ENCODE results near the gene RMND1. TPM values are rescaled to one million over a fixed set of nuclear protein-coding genes. Genes with fewer than 3 reads are reported as not detected.

The RMND1 gene
- total and polyA plus RNA-seq, 7 experiments from 2014 or later, result 7.6 to 21.5 (median 15.3) TPM

DNA sequence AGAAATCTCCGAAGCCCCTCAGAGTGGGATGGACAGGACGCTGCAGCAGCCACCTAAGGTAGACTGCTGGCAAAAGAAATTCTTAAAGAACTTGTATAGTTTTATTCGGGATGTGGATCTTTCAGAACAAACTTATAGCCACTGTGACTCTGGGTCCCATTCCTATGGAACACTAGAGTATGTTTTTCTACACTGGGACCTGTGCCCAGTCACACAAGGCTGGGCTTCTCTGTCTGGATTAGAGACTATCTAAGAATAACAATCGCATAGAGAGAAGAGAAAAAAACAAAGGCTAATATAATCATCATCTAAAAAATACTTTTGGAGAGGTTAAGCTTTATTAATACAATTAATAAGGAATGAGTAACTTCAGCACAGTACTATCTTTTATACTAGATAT lies 28.9 kb downstream of the RMND1 start:
- POLR2A ChIA-PET, result no interaction called here
- no peaks in the 10 kb centered on the region for H3K4me1 ChIP-seq (ENCODE audit: control insufficient read depth in 2 of 2, insufficient read depth in 2 of 2, low read length in 2 of 2)
- H3K27me3 ChIP-seq (ENCODE audit: control insufficient read depth in 2 of 2, insufficient read depth in 2 of 2, low read length in 2 of 2), result no peaks in the 10 kb centered on the region
- peaks cover 0 to 28% (median 5%) of the 10 kb centered on the region in 3 experiments for H3K36me3 ChIP-seq (ENCODE audit: control insufficient read depth in 2 of 3, insufficient read depth in 3 of 3, low read length in 3 of 3)
- ATAC-seq (no peak), DNase-seq (no peak)
- no peak overlapping the region for H3K4me3 Mint-ChIP-seq
- H3K36me3 Mint-ChIP-seq, result peaks cover 5 to 35% (median 18%) of the 10 kb centered on the region in 5 donors
- no peaks in the 10 kb centered on the region for H3K27me3 Mint-ChIP-seq
- no peaks in the 10 kb centered on the region for H3K9me3 Mint-ChIP-seq
- H3K27ac Mint-ChIP-seq, result no peak overlapping the region
- H3K27ac ChIP-seq (ENCODE audit: low read depth, low read length), result no peak overlapping the region
- intact Hi-C loops (cut with micrococcal nuclease), result no loop called here
- CTCF ChIA-PET, result no interaction called here
- peaks cover 0 to 3% (median 0%) of the 10 kb centered on the region in 7 donors for H3K4me1 Mint-ChIP-seq
- H3K9me3 ChIP-seq (ENCODE audit: control insufficient read depth in 2 of 3, low read length in 3 of 3), result no peaks in the 10 kb centered on the region
- H3K4me3 ChIP-seq (ENCODE audit: low read length), result no peak overlapping the region

DNA sequence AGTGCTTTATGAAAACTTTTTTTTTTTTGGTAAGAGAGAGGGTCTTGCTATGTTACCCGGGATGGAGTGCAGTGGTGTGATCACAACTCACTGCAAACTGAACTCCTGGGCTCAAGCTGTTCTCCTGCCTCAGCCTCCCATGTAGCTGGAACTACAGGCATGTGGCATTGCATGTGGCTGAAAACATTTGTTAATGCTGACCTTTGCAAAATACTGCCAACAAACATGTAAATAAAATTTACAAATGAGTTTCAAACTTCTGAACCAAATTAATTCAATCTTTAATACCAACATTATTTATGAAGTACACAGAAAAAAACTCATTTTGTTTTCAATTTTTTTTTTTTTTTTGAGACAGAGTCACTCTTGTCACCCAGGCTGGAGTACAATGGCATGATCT lies 34.4 kb downstream of the RMND1 start:
- CTCF ChIA-PET, result no interaction called here
- H3K27me3 Mint-ChIP-seq, result no peaks in the 10 kb centered on the region
- peaks cover 16 to 53% (median 40%) of the 10 kb centered on the region in 5 donors for H3K36me3 Mint-ChIP-seq
- H3K4me3 Mint-ChIP-seq, result no peak overlapping the region
- H3K27me3 ChIP-seq (ENCODE audit: control insufficient read depth in 2 of 2, insufficient read depth in 2 of 2, low read length in 2 of 2), result no peaks in the 10 kb centered on the region
- peaks cover 0 to 32% (median 12%) of the 10 kb centered on the region in 11 donors for H3K9me3 Mint-ChIP-seq
- peaks cover 0 to 13% (median 0%) of the 10 kb centered on the region in 3 experiments for H3K36me3 ChIP-seq (ENCODE audit: control insufficient read depth in 2 of 3, insufficient read depth in 3 of 3, low read length in 3 of 3)
- H3K4me3 ChIP-seq (ENCODE audit: low read length), result no peak overlapping the region
- peaks cover 17 to 34% (median 31%) of the 10 kb centered on the region in 7 donors for H3K4me1 Mint-ChIP-seq
- H3K27ac ChIP-seq (ENCODE audit: low read depth, low read length), result no peak overlapping the region
- intact Hi-C loops (cut with micrococcal nuclease), result no loop called here
- H3K4me1 ChIP-seq (ENCODE audit: control insufficient read depth in 2 of 2, insufficient read depth in 2 of 2, low read length in 2 of 2), result peaks cover 12 to 18% of the 10 kb centered on the region in 2 donors
- DNase-seq, result no peak
- no peak overlapping the region for H3K27ac Mint-ChIP-seq
- no peak for ATAC-seq
- POLR2A ChIA-PET, result interaction anchor here (0.6 to 1.3 kb wide), 3 partner anchors 8 to 44 kb away, joined by 3 to 5 read pairs (median 3); no protein-coding TSS in a partner anchor
- no peaks in the 10 kb centered on the region for H3K9me3 ChIP-seq (ENCODE audit: control insufficient read depth in 2 of 3, low read length in 3 of 3)

DNA sequence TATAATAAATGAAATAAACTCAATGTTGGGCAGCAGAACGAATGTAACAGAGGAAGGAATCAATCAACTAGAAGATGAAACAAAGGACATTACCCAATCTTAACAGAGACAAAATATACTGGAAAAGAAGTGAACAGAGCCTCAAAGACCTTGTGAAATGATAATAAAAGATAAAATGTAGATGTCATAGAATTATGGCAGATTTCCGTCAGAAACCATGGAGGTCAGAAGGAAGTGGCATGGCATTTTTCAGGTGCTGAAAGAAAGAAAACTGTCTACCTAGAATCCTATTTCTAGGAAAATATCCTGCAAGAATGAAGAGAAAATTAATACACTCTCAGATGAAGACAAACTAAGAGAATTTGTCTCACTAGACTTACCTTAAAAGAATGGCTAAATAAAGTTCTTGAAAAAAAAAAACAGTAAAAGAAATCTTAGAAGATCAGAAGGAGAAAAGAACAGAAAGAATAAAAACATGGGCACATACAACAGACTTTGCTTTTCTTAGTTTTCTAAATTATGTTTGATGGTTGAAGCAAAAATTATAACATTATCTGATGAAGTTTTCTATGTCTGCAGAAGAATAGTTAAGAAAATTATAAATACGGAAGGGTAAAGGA lies 37.2 kb downstream of the RMND1 start:
- Mint-ChIP-seq H3K4me1 (peaks cover 17 to 38% (median 33%) of the 10 kb centered on the region in 7 donors), H3K36me3 (peaks cover 18 to 53% (median 47%) of the 10 kb centered on the region in 5 donors), H3K4me3 (peak overlapping the region in 4 of 10 donors; percentile 37 to 75 (median 49)), H3K27ac (peak overlapping the region in 5 of 9 donors; percentile 30 to 91 (median 78)), H3K9me3 (peaks cover 0 to 32% (median 12%) of the 10 kb centered on the region in 11 donors), H3K27me3 (no peaks in the 10 kb centered on the region)
- Histone ChIP-seq H3K4me1 (ENCODE audit: control insufficient read depth in 2 of 2, insufficient read depth in 2 of 2, low read length in 2 of 2) (peaks cover 12 to 18% of the 10 kb centered on the region in 2 donors), H3K27ac (ENCODE audit: low read depth, low read length) (no peak overlapping the region), H3K36me3 (ENCODE audit: control insufficient read depth in 2 of 3, insufficient read depth in 3 of 3, low read length in 3 of 3) (peaks cover 0 to 9% (median 0%) of the 10 kb centered on the region in 3 experiments), H3K27me3 (ENCODE audit: control insufficient read depth in 2 of 2, insufficient read depth in 2 of 2, low read length in 2 of 2) (no peaks in the 10 kb centered on the region), H3K4me3 (ENCODE audit: low read length) (no peak overlapping the region), H3K9me3 (ENCODE audit: control insufficient read depth in 2 of 3, low read length in 3 of 3) (no peaks in the 10 kb centered on the region)
- ATAC-seq (no peak), DNase-seq (no peak)
- CTCF ChIA-PET, result interaction anchor here (1.4 kb wide), 1 partner anchor 10 kb away, joined by 5 read pairs; no protein-coding TSS in a partner anchor
- POLR2A ChIA-PET, result no interaction called here
- intact Hi-C loops (cut with micrococcal nuclease), result loop anchor here in 1 of 2 donors (1.0 kb wide), 1 partner anchor 38 kb away; the partner anchor contains the start of gene RMND1

DNA sequence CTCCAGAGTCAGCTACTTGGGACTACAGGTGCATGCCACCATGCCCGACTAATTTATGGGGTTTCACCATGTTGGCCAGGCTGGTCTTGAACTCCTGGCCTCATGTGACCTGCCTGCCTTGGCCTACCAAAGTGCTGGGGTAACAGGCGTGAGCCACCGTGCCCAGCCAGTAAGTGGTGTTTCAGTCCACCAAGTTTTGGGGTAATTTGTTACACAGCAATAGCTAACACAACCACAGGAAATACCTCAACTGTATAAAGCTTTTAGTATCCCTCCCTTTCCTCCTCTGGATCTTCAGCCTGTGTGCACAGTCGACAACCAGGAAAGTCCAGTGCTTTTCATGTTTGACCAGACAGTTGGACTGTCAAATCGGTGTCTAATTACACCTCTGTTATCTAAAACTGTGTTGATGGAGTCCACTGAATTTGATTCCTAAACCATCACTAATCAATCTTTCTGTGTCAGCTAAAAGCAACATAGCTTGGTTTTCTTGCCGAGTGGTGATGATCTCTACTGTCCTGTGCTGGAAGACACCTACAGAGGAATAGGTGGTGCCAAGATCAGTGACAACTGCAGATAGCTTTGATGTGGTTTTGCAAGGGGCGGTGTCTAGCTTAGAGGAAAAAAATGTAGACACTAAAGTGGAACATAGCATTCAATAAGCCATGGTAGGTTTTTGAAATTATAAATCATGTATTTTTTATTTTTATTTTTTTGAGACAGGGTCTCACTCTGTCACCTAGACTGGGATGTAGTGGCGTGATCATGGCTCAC lies 38.4 kb downstream of the RMND1 start:
- intact Hi-C loops (cut with micrococcal nuclease), result loop anchor here (1.0 kb wide), 2 partner anchors 21 to 39 kb away; partner anchors contain the start of gene RMND1 (in 2 of the 2)
- H3K27me3 Mint-ChIP-seq, result no peaks in the 10 kb centered on the region
- Histone ChIP-seq H3K27me3 (ENCODE audit: control insufficient read depth in 2 of 2, insufficient read depth in 2 of 2, low read length in 2 of 2) (no peaks in the 10 kb centered on the region), H3K4me1 (ENCODE audit: control insufficient read depth in 2 of 2, insufficient read depth in 2 of 2, low read length in 2 of 2) (peaks cover 12 to 18% of the 10 kb centered on the region in 2 donors), H3K4me3 (ENCODE audit: low read length) (no peak overlapping the region), H3K27ac (ENCODE audit: low read depth, low read length) (peak overlapping the region; percentile 20), H3K9me3 (ENCODE audit: control insufficient read depth in 2 of 3, low read length in 3 of 3) (no peaks in the 10 kb centered on the region), H3K36me3 (ENCODE audit: control insufficient read depth in 2 of 3, insufficient read depth in 3 of 3, low read length in 3 of 3) (peaks cover 0 to 9% (median 0%) of the 10 kb centered on the region in 3 experiments)
- H3K9me3 Mint-ChIP-seq, result peaks cover 0 to 32% (median 12%) of the 10 kb centered on the region in 11 donors
- POLR2A ChIA-PET, result interaction anchor here (0.5 to 1.9 kb wide), 7 partner anchors 10 to 772 kb away, joined by 3 to 14 read pairs (median 5); partner anchors contain the start of gene ZBTB2
- ATAC-seq (peak; percentile 98), DNase-seq (peak in 8 of 9 donors; percentile 38 to 83 (median 78))
- CTCF ChIA-PET, result interaction anchor here (0.9 to 1.4 kb wide), 3 partner anchors 9 to 63 kb away, joined by 3 to 5 read pairs (median 4); no protein-coding TSS in a partner anchor
- H3K36me3 Mint-ChIP-seq, result peaks cover 21 to 54% (median 47%) of the 10 kb centered on the region in 5 donors
- H3K27ac Mint-ChIP-seq, result peak overlapping the region; percentile 68 to 95 (median 91)
- H3K4me1 Mint-ChIP-seq, result peaks cover 17 to 43% (median 36%) of the 10 kb centered on the region in 7 donors
- H3K4me3 Mint-ChIP-seq, result peak overlapping the region in 9 of 10 donors; percentile 46 to 75 (median 61)

DNA sequence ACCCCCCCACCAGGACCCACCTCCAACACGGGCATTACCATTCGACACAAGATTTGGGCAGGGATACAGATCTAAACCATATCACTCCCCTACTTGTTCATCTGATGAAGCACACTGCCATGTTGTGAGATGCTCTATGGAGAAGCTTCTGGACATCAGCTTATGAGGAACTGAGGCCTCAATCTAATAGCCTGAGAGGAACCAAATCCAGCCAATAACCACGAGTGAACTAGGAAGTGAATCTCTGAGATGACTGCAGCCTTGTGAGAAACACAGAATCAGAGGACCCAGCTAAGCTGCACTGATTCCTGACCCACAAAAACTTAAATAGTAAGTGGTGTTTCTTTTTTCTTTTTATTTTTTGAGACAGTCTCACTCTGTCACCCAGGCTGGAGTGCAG lies 39.0 kb downstream of the RMND1 start:
- Mint-ChIP-seq H3K36me3 (peaks cover 21 to 53% (median 47%) of the 10 kb centered on the region in 5 donors), H3K9me3 (peaks cover 0 to 32% (median 12%) of the 10 kb centered on the region in 11 donors), H3K4me3 (peak overlapping the region in 3 of 10 donors; percentile 35 to 55 (median 46)), H3K27ac (peak overlapping the region in 7 of 9 donors; percentile 65 to 93 (median 84)), H3K4me1 (peaks cover 17 to 43% (median 37%) of the 10 kb centered on the region in 7 donors), H3K27me3 (no peaks in the 10 kb centered on the region)
- Histone ChIP-seq H3K36me3 (ENCODE audit: control insufficient read depth in 2 of 3, insufficient read depth in 3 of 3, low read length in 3 of 3) (peaks cover 0 to 9% (median 0%) of the 10 kb centered on the region in 3 experiments), H3K27ac (ENCODE audit: low read depth, low read length) (no peak overlapping the region), H3K4me1 (ENCODE audit: control insufficient read depth in 2 of 2, insufficient read depth in 2 of 2, low read length in 2 of 2) (peaks cover 12 to 18% of the 10 kb centered on the region in 2 donors), H3K27me3 (ENCODE audit: control insufficient read depth in 2 of 2, insufficient read depth in 2 of 2, low read length in 2 of 2) (no peaks in the 10 kb centered on the region), H3K9me3 (ENCODE audit: control insufficient read depth in 2 of 3, low read length in 3 of 3) (no peaks in the 10 kb centered on the region), H3K4me3 (ENCODE audit: low read length) (no peak overlapping the region)
- DNase-seq, result no peak
- peak; percentile 39 for ATAC-seq
- ChIA-PET CTCF (interaction anchor here (1.0 kb wide), 1 partner anchor 64 kb away, joined by 3 read pairs; no protein-coding TSS in a partner anchor), POLR2A (interaction anchor here (1.3 to 1.9 kb wide), 6 partner anchors 9 to 772 kb away, joined by 3 to 14 read pairs (median 6); partner anchors contain the start of gene ZBTB2)
- intact Hi-C loops (cut with micrococcal nuclease), result loop anchor here (1.0 kb wide), 2 partner anchors 21 to 39 kb away; partner anchors contain the start of gene RMND1 (in 1 of the 2)

DNA sequence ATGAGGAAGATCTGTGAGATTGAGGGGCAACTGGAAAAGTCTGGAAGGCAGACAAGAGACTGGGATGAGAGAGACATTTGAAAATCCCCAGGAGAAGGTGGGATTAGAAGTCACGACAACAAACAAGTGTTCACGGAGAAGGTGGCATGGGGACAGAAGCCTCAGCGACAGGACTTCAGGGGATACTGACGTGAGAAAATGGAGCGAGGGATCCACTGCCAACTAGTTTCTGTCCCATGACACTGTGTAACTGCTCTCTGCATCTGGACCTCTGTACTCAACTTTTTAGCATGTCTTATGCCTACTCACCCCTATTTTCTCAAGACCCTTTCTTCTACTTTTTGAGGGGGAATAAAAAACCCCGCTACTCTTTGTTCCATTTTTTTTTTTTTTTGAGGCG lies 42.2 kb downstream of the RMND1 start:
- Mint-ChIP-seq H3K4me3 (no peak overlapping the region), H3K36me3 (peaks cover 12 to 40% (median 27%) of the 10 kb centered on the region in 5 donors), H3K4me1 (peaks cover 24 to 42% (median 37%) of the 10 kb centered on the region in 7 donors), H3K27ac (peak overlapping the region in 5 of 9 donors; percentile 18 to 70 (median 37)), H3K27me3 (no peaks in the 10 kb centered on the region), H3K9me3 (peaks cover 0 to 15% (median 6%) of the 10 kb centered on the region in 11 donors)
- POLR2A ChIA-PET, result interaction anchor here (1.7 kb wide), 1 partner anchor 10 kb away, joined by 4 read pairs; no protein-coding TSS in a partner anchor
- H3K9me3 ChIP-seq (ENCODE audit: control insufficient read depth in 2 of 3, low read length in 3 of 3), result no peaks in the 10 kb centered on the region
- intact Hi-C loops (cut with micrococcal nuclease), result no loop called here
- CTCF ChIA-PET, result no interaction called here
- ATAC-seq, result no peak
- peaks cover 0 to 4% (median 0%) of the 10 kb centered on the region in 3 experiments for H3K36me3 ChIP-seq (ENCODE audit: control insufficient read depth in 2 of 3, insufficient read depth in 3 of 3, low read length in 3 of 3)
- peaks cover 12 to 18% of the 10 kb centered on the region in 2 donors for H3K4me1 ChIP-seq (ENCODE audit: control insufficient read depth in 2 of 2, insufficient read depth in 2 of 2, low read length in 2 of 2)
- H3K27me3 ChIP-seq (ENCODE audit: control insufficient read depth in 2 of 2, insufficient read depth in 2 of 2, low read length in 2 of 2), result no peaks in the 10 kb centered on the region
- no peak overlapping the region for H3K4me3 ChIP-seq (ENCODE audit: low read length)
- no peak for DNase-seq
- no peak overlapping the region for H3K27ac ChIP-seq (ENCODE audit: low read depth, low read length)

All from naive thymus-derived CD4-positive, alpha-beta T cell (primary cell).